ENCODE results near the gene LCMT1. TPM values are rescaled to one million over a fixed set of nuclear protein-coding genes. Genes with fewer than 3 reads are reported as not detected.

Gene LCMT1
- total RNA-seq, 4 donors from 2014 or later: 10.8 to 24.5 (median 18.0) TPM

DNA sequence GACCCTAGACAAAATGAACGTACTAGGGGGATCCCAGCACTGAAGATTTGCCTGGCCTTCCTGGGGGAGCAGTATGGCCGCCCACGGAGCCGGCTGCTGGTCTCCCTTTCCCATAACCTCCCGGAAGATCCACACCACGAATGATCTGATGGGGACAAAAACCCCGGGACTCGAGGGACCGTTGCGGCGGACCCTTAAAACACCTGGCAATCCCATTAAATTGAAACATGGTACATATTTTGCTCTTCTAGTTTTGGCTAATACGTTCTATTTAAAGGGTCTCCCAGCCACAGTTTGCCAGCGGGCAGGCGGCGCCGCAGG is 45.2 kb upstream of the LCMT1 start:
- WGBS: 20% methylated on average over 7 of the region's 16 CpGs
- TF ChIP-seq POLR2A (IDR thresholded peaks at IDR 0.05; ENCODE audit: low read depth): no peak
- no peak for TF ChIP-seq POLR2AphosphoS5 (IDR thresholded peaks at IDR 0.05)
- TF ChIP-seq CTCF (IDR thresholded peaks at IDR 0.05): no peak
- no peak for TF ChIP-seq EP300 (IDR thresholded peaks at IDR 0.05)
- Histone ChIP-seq H3K36me3 (no peaks in the 10 kb centered on the region), H3K4me1 (peaks cover 14 to 16% (median 15%) of the 10 kb centered on the region in 4 donors), H3K4me3 (peak overlapping the region; percentile 77 to 91 (median 86)), H3K27ac (replicated peaks in 1 of 4) (peak overlapping the region; percentile 91 to 97 (median 94)), H3K9me3 (no peaks in the 10 kb centered on the region), H3K27me3 (no peaks in the 10 kb centered on the region)
- no peak for DNase-seq (ENCODE audit: extremely low spot score)
- intact Hi-C loops (cut with DNase I): loop anchor here (5.0 kb wide), 2 partner anchors 41 to 191 kb away; partner anchors contain the start of gene ZKSCAN2

- Histone ChIP-seq H3K36me3 (no peaks in the 10 kb centered on the region), H3K27me3 (no peaks in the 10 kb centered on the region), H3K9me3 (no peaks in the 10 kb centered on the region), H3K27ac (replicated peaks in 1 of 4) (peak overlapping the region; percentile 91 to 97 (median 94)), H3K4me1 (peaks cover 14 to 16% (median 15%) of the 10 kb centered on the region in 4 donors), H3K4me3 (peak overlapping the region; percentile 77 to 91 (median 86))
- intact Hi-C loops (cut with DNase I): loop anchor here (5.0 kb wide), 2 partner anchors 40 to 190 kb away; partner anchors contain the start of gene ZKSCAN2
- peak; percentile 95 for DNase-seq (ENCODE audit: extremely low spot score)
- WGBS: 2% methylated on average over 29 of the region's 63 CpGs
- TF ChIP-seq POLR2A (IDR thresholded peaks at IDR 0.05; ENCODE audit: low read depth): peak; percentile 33
- TF ChIP-seq EP300 (IDR thresholded peaks at IDR 0.05): no peak
- TF ChIP-seq CTCF (IDR thresholded peaks at IDR 0.05): no peak
- peak; percentile 90 to 95 for TF ChIP-seq POLR2AphosphoS5 (IDR thresholded peaks at IDR 0.05)
Measured at GRCh38 chr16:25066747-25067631, 44.6 kb upstream of the LCMT1 start.

GRCh38 chr16:25073854-25074253 is 37.7 kb upstream of the LCMT1 start:
- Histone ChIP-seq H3K27ac (replicated peaks in 1 of 4) (no peak overlapping the region), H3K4me3 (no peak overlapping the region), H3K9me3 (no peaks in the 10 kb centered on the region), H3K36me3 (no peaks in the 10 kb centered on the region), H3K27me3 (no peaks in the 10 kb centered on the region), H3K4me1 (no peaks in the 10 kb centered on the region)
- no peak for DNase-seq (ENCODE audit: extremely low spot score)
- intact Hi-C loops (cut with DNase I): no loop called here
- TF ChIP-seq EP300 (IDR thresholded peaks at IDR 0.05): no peak
- no peak for TF ChIP-seq POLR2A (IDR thresholded peaks at IDR 0.05; ENCODE audit: low read depth)
- TF ChIP-seq POLR2AphosphoS5 (IDR thresholded peaks at IDR 0.05): no peak
- no peak for TF ChIP-seq CTCF (IDR thresholded peaks at IDR 0.05)
- 95% methylated on average over 2 of the region's 2 CpGs for WGBS

- no peak for DNase-seq (ENCODE audit: extremely low spot score)
- no peak overlapping the region for H3K4me3 ChIP-seq
- H3K27ac ChIP-seq (replicated peaks in 1 of 4): no peak overlapping the region
- intact Hi-C loops (cut with DNase I): no loop called here
- no peaks in the 10 kb centered on the region for H3K4me1 ChIP-seq
- H3K9me3 ChIP-seq: no peaks in the 10 kb centered on the region
- H3K36me3 ChIP-seq: no peaks in the 10 kb centered on the region
- 91% methylated on average over 2 of the region's 2 CpGs for WGBS
- H3K27me3 ChIP-seq: no peaks in the 10 kb centered on the region
- TF ChIP-seq POLR2A (IDR thresholded peaks at IDR 0.05; ENCODE audit: low read depth) (no peak), POLR2AphosphoS5 (IDR thresholded peaks at IDR 0.05) (no peak), CTCF (IDR thresholded peaks at IDR 0.05) (no peak)
Measured at GRCh38 chr16:25078386-25078978, 33.1 kb upstream of the LCMT1 start.

Data from esophagus muscularis mucosa (tissue), 4 donors.